Natural killer cell (primary cell): ENCODE data around the gene PKIG. TPM values are rescaled to one million over a fixed set of nuclear protein-coding genes. Genes with fewer than 3 reads are reported as not detected.

Experiments
- ATAC-seq, 3 donors: fragments of 150-1000 bp in 2 of 3; fragments of 200-7000 bp in 1 of 3; cut with Tn5 transposase; 1 replicate in 1 of 3; 2 replicates in 2 of 3; pipeline ENCODE4 v1.10.0; 2021; ENCODE audit warnings: mild to moderate bottlenecking in 2 of 3, moderate library complexity in 2 of 3
- DNase-seq, 2 donors: peaks; one replicate each; pipeline versions ENCODE4 v3.0.0 to v3.0.0-alpha.2; 2013 to 2021; ENCODE audit warnings: mixed read lengths in 1 of 2
- H3K27ac ChIP-seq: one replicate; pipeline ENCODE4 v1.5.1; 2013; ENCODE audit warnings: mild to moderate bottlenecking, low read length
- H3K27me3 ChIP-seq: one replicate; pipeline ENCODE4 v1.6.1; 2013; ENCODE audit warnings: low read length; ENCODE audit not compliant: control insufficient read depth, insufficient read depth
- H3K36me3 ChIP-seq: one replicate; pipeline ENCODE4 v1.6.1; 2013; ENCODE audit warnings: low read length; ENCODE audit not compliant: control insufficient read depth, insufficient read depth
- H3K4me1 ChIP-seq: one replicate; pipeline ENCODE4 v1.6.1; 2013; ENCODE audit warnings: low read length; ENCODE audit not compliant: control insufficient read depth, insufficient read depth
- H3K4me3 ChIP-seq: one replicate; pipeline ENCODE4 v1.5.1; 2013; ENCODE audit warnings: low read length
- H3K9me3 ChIP-seq: one replicate; pipeline ENCODE4 v1.6.1; 2013; ENCODE audit warnings: low read length; ENCODE audit not compliant: control insufficient read depth, insufficient read depth
- H3K27ac Mint-ChIP-seq, 2 donors: one replicate each; pipeline ENCODE4 v1.8.0; 2022; ENCODE audit warnings: mild to moderate bottlenecking in 2 of 2, mixed read lengths in 2 of 2, moderate library complexity in 1 of 2
- H3K27me3 Mint-ChIP-seq, 2 donors: one replicate each; pipeline ENCODE4 v1.8.0; 2022; ENCODE audit warnings: low read depth in 2 of 2, mixed read lengths in 2 of 2
- H3K36me3 Mint-ChIP-seq: one replicate; pipeline ENCODE4 v1.8.0; 2022; ENCODE audit warnings: mixed read lengths
- H3K4me1 Mint-ChIP-seq, 2 donors: one replicate each; pipeline ENCODE4 v1.8.0; 2022; ENCODE audit warnings: mixed read lengths in 2 of 2
- H3K4me3 Mint-ChIP-seq: one replicate; pipeline ENCODE4 v1.8.0; 2022; ENCODE audit warnings: mild to moderate bottlenecking, moderate library complexity, mixed read lengths
- H3K9me3 Mint-ChIP-seq, 2 donors: one replicate each; pipeline ENCODE4 v1.8.0; 2022; ENCODE audit warnings: mixed read lengths in 2 of 2
- CTCF ChIP-seq: fragments of 200-600 bp; IDR thresholded peaks from one replicate; pipeline ENCODE4 v1.8.0; 2022; ENCODE audit warnings: antibody characterized with exemption
- WGBS: methylation state at CpG from one replicate; pipeline ENCODE4 v1.1.7; 2013; ENCODE audit warnings: missing lambda C conversion rate; ENCODE audit not compliant: insufficient coverage; 5-methylcytosine and 5-hydroxymethylcytosine counted together
- intact Hi-C: fragments of 100-400 bp; cut with micrococcal nuclease; formaldehyde crosslinking; loops from one replicate; pipeline ENCODE4 v1.14.2; 2022
- total RNA-seq, 4 donors: library from RNA; stranded (reverse); fragments of 120-200 nt in 1 of 4; gene quantifications; one replicate each; pipeline versions ENCODE4 v1.2.3 to v1.2.4, GENCODE V29; 2013 to 2022

Gene PKIG
- total RNA-seq, 3 donors from 2014 or later (not counting 1 experiment from before 2014, with no cell fraction given), result 0.82 to 1.5 (median 1.5) TPM

GRCh38 chr20:44597930-44598329 lies 15.6 kb downstream of the PKIG start:
- Mint-ChIP-seq H3K4me1 (peaks cover 12 to 23% of the 10 kb centered on the region in 2 donors), H3K36me3 (no peaks in the 10 kb centered on the region), H3K4me3 (no peak overlapping the region), H3K27me3 (no peaks in the 10 kb centered on the region), H3K27ac (peak overlapping the region; percentile 48 to 82), H3K9me3 (no peaks in the 10 kb centered on the region)
- Histone ChIP-seq H3K36me3 (no peaks in the 10 kb centered on the region), H3K4me3 (no peak overlapping the region), H3K27ac (peak overlapping the region; percentile 46), H3K4me1 (peaks cover 29% of the 10 kb centered on the region), H3K27me3 (no peaks in the 10 kb centered on the region), H3K9me3 (no peaks in the 10 kb centered on the region)
- TF ChIP-seq CTCF, result no peak
- WGBS, result 41% methylated on average over 4 of the region's 4 CpGs
- DNase-seq (no peak), ATAC-seq (no peak)
- intact Hi-C loops, result loop anchor here (5.0 kb wide), 1 partner anchor 76 kb away; the partner anchor contains the start of gene SERINC3

- Mint-ChIP-seq H3K4me3 (peak overlapping the region; percentile 37), H3K4me1 (peaks cover 12 to 23% of the 10 kb centered on the region in 2 donors), H3K27ac (peak overlapping the region; percentile 48 to 82), H3K27me3 (no peaks in the 10 kb centered on the region), H3K36me3 (no peaks in the 10 kb centered on the region), H3K9me3 (no peaks in the 10 kb centered on the region)
- Histone ChIP-seq H3K4me1 (peaks cover 29% of the 10 kb centered on the region), H3K27me3 (no peaks in the 10 kb centered on the region), H3K27ac (peak overlapping the region; percentile 46), H3K9me3 (no peaks in the 10 kb centered on the region), H3K4me3 (no peak overlapping the region), H3K36me3 (no peaks in the 10 kb centered on the region)
- WGBS, result 45% methylated on average over 3 of the region's 4 CpGs
- peak; percentile 46 to 77 (median 56) for ATAC-seq
- intact Hi-C loops, result loop anchor here (5.0 kb wide), 1 partner anchor 76 kb away; the partner anchor contains the start of gene SERINC3
- peak in 1 of 2 donors; percentile 30 for DNase-seq
- TF ChIP-seq CTCF, result no peak
Observed at GRCh38 chr20:44598423-44599305, 16.3 kb downstream of the PKIG start.

- H3K36me3 Mint-ChIP-seq, result no peaks in the 10 kb centered on the region
- Histone ChIP-seq H3K27ac (no peak overlapping the region), H3K36me3 (no peaks in the 10 kb centered on the region), H3K4me1 (peaks cover 29% of the 10 kb centered on the region), H3K9me3 (no peaks in the 10 kb centered on the region), H3K4me3 (no peak overlapping the region), H3K27me3 (no peaks in the 10 kb centered on the region)
- peak overlapping the region in 1 of 2 donors; percentile 33 for H3K27ac Mint-ChIP-seq
- H3K27me3 Mint-ChIP-seq, result no peaks in the 10 kb centered on the region
- H3K4me3 Mint-ChIP-seq, result no peak overlapping the region
- ATAC-seq (no peak), DNase-seq (no peak)
- no peak for TF ChIP-seq CTCF
- H3K4me1 Mint-ChIP-seq, result peaks cover 12 to 23% of the 10 kb centered on the region in 2 donors
- intact Hi-C loops, result loop anchor here (5.0 kb wide), 1 partner anchor 77 kb away; the partner anchor contains the start of gene SERINC3
- H3K9me3 Mint-ChIP-seq, result no peaks in the 10 kb centered on the region
- WGBS, result 87% methylated on average over 1 of the region's 1 CpG
Observed at GRCh38 chr20:44599715-44600114, 17.3 kb downstream of the PKIG start.
